Brain pericyte (primary cell): ENCODE results near the gene FUT9.

ENCODE experiments used
- DNase-seq: peaks from one replicate; pipeline ENCODE4 v3.0.0-alpha.2; 2012; ENCODE audit warnings: low read depth, low spot score

FUT9 gene

GRCh38 chr6:96015518-96016333 is at the start of gene FUT9:
Gene FUT9, plus strand, starts transcription at chr6:96015974. Its CDS starts 187,182 bp downstream, at chr6:96203156.
- no peak for DNase-seq

DNA sequence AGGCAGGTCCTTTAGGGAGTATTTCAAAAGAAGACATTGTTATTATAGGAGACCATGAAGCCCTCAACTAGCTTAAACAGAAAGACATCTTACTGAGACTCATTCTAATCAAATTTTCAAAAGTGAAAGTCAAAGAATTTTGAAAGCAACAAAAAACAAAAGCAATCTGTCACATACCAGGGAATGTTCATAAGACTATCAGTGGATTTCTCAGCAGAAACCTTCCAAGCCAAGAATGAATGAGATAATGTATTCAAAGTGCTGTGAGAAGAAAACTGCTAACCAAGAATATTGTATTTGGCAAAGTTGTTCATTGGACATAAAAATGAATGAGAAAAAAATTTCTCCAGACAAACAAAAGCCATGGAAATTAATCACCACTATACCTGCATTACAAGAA is 48.2 kb upstream of the FUT9 start:
- DNase-seq: no peak

DNA sequence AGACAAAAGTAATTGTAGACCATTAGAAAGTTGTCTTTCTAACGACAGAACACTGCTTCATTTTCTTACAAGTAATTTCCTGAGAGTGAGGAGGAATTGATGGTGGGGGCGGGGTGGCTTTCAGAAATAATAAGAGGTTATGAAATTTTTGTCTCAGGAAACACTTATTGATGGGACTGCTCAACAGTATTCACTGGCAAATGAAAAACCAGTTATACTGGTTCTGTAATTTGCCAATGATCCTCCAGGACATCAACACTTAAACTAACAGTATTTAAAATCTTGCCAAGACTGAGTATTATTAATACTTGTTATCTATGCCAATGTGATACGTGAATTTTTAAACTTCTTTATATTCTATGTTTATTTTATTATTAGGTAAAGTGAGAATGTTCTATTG is 41.8 kb upstream of the FUT9 start:
- no peak for DNase-seq

- no peak for DNase-seq
Measured at GRCh38 chr6:95978230-95978629, 37.5 kb upstream of the FUT9 start.

DNA sequence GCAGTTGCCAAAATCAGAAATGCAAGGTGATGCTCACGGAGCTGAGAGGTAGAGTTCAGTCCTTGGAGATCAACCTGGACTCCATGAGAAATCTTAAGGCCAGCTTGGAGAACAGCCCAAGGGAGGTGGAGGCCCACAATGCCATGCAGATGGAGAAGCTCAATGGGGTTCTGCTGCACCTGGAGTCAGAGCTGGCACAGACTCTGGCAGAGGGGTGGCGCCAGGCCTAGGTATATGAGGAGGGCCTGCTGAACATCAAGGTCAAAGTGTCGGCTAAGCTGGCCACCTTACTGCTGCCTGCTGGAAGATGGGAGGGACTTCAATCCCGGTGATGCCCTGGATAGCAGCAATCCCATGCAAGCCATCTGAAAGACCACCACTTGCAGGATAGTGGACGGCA is 23.9 kb upstream of the FUT9 start:
- DNase-seq: no peak

DNA sequence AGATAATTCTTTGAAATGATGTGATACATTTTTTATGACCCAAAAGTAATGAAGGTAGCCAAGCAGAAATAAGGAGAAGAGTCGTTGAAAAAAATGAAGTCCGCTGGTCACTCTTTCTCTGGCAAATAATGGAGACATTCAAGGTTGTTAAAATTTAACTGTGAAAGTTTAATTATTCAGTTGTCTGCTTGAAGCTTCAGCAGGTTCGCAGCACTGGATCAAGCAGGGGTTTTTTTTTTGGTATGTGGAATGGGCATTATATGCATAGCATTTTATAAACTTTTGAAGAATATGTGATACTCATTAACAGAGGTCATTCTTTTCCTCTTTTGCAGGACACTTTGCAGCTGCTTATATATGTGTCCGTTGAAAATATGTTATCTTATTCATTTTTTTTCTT is 21.6 kb upstream of the FUT9 start:
- no peak for DNase-seq

- DNase-seq: no peak
Measured at GRCh38 chr6:95998133-95998532, 17.6 kb upstream of the FUT9 start.

GRCh38 chr6:96001891-96002575 is 13.7 kb upstream of the FUT9 start:
- DNase-seq: no peak

GRCh38 chr6:96002576-96002910 is 13.2 kb upstream of the FUT9 start:
- DNase-seq: no peak

GRCh38 chr6:96002912-96003311 is 12.9 kb upstream of the FUT9 start:
- no peak for DNase-seq

DNA sequence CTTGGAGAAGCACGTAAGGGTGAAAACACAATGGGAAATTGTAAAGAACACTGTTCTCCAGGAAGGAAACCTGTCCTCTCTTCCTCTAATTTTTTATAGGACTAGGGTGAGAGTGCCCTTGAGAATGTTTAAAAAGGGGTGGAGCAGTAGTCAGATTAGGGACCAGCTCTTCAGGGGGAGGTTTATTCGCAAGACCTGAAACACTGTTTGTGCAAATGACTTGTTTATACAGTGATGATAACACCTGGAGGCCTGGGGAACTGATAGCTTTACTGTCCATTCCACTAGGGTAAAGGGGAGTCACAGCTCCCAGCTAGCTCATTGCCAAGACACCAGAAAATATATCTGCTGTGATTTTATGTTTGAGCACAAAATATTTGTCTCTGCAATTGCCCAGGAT is 8.1 kb upstream of the FUT9 start:
- DNase-seq: no peak

GRCh38 chr6:96013531-96013930 is 2.2 kb upstream of the FUT9 start:
- DNase-seq: no peak

GRCh38 chr6:96014846-96015517 is 792 bp upstream of the FUT9 start:
- no peak for DNase-seq

DNA sequence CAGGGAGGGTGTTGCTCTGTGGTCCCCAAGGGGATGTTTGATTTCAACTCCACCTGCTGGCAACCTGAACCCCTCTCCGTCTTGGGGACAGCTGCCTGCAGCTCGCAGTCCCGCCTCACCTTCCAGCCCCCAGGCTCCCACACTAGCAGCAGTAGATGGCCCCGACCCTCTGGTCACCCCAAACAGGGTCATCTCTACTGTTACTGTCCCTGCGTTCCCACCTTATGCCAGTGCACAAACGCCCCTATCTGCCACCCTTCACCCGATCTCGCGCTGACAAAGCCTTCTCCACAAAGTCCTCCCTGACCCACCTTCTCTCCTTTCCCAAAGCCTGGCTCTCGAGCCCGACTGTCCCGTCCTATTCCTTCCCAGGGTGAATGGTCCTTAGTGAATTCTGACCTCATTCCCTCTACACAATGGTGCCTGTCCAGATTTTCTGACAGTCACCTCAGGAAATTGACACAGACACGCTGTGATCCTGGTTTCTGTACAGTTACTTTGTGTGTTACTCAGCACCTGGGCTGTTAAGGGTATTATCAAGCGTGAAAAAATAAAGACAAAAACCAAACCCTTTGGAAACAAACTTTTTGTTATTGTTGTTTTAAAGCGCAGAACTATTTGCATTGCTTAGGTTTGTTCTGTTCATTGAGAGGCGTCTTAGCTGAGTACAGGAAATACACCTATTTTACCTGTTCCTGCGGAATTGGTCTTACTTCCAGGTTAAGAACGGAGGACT is 728 bp downstream of the FUT9 start:
- no peak for DNase-seq

- no peak for DNase-seq
Measured at GRCh38 chr6:96017070-96017359, 1.2 kb downstream of the FUT9 start.

- DNase-seq: no peak
Measured at GRCh38 chr6:96022225-96022624, 6.5 kb downstream of the FUT9 start.

DNA sequence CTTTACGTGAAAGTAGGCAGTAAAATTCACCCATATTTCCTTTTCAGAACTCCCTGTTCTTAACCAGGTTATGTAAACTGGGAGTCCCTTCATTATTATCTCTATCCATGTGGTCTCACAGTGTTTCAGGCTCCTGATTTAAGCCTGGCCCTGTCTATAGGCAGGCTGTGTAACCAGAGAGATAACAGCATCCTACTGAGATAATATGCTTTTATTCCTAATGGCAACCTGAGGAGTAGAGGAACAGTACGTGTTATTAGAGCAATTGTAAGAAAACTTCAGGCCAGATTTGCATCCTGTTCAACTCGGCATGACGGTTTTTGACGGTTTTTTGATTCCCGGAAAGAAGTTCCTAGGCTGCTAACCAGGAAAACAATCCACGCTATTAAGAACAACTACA is 16.9 kb downstream of the FUT9 start:
- DNase-seq: no peak

- DNase-seq: no peak
Measured at GRCh38 chr6:96051555-96051954, 35.8 kb downstream of the FUT9 start.

DNA sequence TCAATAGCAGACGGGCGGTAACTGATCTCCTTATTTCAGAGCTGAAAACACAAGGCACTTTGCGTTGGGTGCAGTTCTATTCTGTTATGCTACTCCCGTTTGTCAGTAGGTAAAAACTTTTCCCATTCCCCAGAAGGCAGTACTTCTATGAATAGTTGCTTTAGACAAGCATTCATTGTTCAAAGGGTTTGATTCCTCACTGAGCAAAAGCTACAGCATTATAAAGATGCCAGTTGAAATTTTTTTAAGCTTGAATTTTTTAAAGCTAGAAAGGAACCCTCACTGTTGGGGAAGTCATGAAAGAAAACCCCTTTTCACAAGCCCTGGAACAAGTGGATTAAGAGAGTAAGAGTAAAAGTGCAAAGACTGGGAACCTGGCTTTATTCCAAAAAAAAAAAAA is 42.3 kb downstream of the FUT9 start:
- DNase-seq: no peak

DNA sequence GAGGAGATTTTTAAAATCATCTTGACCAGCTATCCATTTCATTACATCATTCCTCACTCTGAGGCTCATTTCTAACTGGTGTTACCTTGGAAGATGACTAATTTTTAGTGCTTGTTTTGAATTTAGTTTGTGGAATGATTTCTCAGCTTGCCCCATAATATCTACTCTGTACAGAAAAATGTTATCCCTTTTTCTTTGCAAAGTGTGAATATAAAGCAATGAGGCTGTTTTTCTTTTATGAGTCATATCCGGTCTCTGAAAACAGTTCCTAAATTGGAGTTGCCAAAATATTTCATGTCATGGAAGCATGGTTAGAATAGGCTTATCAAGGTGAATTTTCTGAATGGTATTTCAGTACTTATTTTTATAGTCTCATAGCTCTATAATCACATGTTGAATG is 43.8 kb downstream of the FUT9 start:
- DNase-seq: no peak

DNA sequence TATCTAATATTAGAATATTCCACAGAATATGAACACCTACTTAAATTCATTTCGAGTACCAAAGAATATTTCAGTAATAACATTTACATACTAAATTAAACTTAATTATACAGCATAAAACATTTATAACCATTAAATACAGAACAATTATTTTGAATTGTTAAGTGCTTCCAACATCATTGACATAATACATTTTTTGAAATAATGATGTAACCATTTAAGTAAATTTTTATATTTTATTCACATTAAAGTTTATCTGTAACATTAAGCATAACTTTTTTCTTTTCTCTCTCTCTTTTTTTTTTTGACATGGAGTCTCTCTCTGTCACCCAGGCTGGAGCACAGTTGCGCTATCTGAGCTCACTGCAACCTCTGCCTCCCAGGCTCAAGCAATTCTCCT is 44.5 kb downstream of the FUT9 start:
- no peak for DNase-seq

GRCh38 chr6:96065213-96065612 is 49.4 kb downstream of the FUT9 start:
- no peak for DNase-seq
